ENCODE results near the gene TXNDC2.

The TXNDC2 gene

DNA sequence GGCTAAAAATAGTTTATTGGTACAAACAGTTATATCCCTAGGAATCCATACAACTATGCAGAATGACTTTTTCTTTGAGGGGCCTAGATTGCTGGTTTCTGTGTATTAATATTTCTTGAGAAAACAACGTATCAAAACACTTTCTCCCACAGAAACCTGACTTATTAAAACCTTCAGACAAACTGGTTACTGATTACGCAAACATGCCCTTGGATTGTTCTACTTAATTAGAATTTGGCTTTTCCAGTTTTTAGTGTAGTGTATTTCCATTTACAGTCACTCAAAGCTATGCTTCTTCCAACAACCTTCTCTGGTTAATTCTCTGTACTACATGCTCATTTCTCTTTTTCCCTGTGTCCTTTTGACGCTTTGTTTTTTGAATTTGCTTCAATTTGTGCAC, 48.1 kb downstream of the TXNDC2 start:
- DNase-seq (ENCODE audit: low read depth), result no peak

DNA sequence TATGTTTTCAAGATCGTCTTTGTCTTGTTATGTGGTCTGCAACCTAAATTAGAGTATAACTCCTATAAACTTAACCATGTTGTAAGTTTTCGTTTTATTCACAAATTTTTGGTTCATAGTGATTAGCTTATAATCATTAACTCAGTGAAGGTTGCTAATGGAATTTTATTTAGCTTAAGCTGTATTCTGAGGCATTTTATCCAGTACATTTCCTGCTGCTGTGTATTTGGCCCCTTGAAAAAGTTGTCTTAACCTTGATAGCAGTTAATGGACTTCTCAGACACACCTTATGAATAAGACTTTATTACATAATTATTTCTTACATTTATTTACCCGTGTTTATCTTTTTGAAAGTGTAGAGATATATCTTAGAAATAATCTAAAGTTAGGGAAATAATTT, 48.5 kb downstream of the TXNDC2 start:
- DNase-seq (ENCODE audit: low read depth), result no peak
